Measurements from ENCODE around the gene ELOVL7. TPM values are rescaled to one million over a fixed set of nuclear protein-coding genes. Genes with fewer than 3 reads are reported as not detected.

Gene ELOVL7
- total and polyA plus RNA-seq, 4 donors: 2.9 to 5.9 (median 4.3) TPM

DNA sequence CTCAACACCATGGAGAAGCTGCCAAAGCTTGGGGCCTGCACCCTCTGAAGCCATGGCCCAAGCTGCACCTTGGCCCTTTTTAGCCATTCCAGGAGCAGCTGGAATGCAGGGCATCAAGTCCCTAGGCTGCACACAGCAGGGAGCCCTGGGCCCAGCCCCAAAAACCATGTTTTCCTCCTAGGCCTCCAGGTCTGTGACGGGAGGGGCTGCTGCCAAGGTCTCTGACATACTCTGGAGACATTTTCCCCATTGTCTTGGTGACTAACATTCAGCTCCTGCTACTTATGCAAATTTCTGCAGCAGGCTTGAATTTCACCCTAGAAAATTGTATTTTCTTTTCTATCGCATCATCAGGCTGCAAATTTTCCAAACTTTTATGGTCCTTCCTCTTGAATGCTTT, 64.6 kb downstream of the ELOVL7 start:
- H3K27me3 ChIP-seq (ENCODE audit: control insufficient read depth in 3 of 3, insufficient read depth in 3 of 3, low read length in 2 of 3): no peaks in the 10 kb centered on the region
- no peaks in the 10 kb centered on the region for H3K4me1 ChIP-seq (ENCODE audit: control insufficient read depth in 5 of 5, insufficient read depth in 5 of 5, low read length in 5 of 5)
- TF ChIP-seq, protein P1, sequence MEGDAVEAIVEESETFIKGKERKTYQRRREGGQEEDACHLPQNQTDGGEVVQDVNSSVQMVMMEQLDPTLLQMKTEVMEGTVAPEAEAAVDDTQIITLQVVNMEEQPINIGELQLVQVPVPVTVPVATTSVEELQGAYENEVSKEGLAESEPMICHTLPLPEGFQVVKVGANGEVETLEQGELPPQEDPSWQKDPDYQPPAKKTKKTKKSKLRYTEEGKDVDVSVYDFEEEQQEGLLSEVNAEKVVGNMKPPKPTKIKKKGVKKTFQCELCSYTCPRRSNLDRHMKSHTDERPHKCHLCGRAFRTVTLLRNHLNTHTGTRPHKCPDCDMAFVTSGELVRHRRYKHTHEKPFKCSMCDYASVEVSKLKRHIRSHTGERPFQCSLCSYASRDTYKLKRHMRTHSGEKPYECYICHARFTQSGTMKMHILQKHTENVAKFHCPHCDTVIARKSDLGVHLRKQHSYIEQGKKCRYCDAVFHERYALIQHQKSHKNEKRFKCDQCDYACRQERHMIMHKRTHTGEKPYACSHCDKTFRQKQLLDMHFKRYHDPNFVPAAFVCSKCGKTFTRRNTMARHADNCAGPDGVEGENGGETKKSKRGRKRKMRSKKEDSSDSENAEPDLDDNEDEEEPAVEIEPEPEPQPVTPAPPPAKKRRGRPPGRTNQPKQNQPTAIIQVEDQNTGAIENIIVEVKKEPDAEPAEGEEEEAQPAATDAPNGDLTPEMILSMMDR (IDR thresholded peaks at IDR 0.05; ENCODE audit: control extremely low read depth, extremely low read depth): no peak
- WGBS, 2 donors: 91 to 97% methylated on average over 2 of the region's 2 CpGs
- no peak overlapping the region for H3K9ac ChIP-seq (ENCODE audit: insufficient read depth in 1 of 2, low read length in 2 of 2)
- no peaks in the 10 kb centered on the region for H3K36me3 ChIP-seq (ENCODE audit: control insufficient read depth in 4 of 4, insufficient read depth in 4 of 4, low read length in 4 of 4)
- no peaks in the 10 kb centered on the region for H3K9me3 ChIP-seq (ENCODE audit: control insufficient read depth in 4 of 4, insufficient read depth in 3 of 4, low read length in 3 of 4)
- ATAC-seq (ENCODE audit: insufficient read depth, low FRiP score): no peak
- H3K27ac ChIP-seq (ENCODE audit: low read depth in 1 of 2, low read length in 1 of 2): no peak overlapping the region
- no peak overlapping the region for H3K4me3 ChIP-seq
- no peak for DNase-seq

DNA sequence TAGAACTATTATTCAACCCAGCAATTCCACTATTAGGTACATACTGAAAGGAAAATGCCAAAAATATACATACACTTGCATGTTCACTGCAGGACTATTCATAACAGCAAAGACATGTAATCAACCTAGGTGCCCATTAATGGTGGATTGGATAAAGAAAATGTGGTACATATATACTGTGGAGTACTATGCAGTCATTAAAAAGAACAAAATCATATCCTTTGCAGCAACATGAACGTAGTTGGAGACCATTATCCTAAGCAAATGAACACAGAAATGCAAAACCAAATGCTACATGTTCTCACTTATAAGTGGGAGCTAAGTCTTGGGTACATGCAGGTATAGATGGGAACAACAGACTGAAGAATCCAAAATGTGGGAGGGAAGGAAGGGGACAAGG, 67.7 kb downstream of the ELOVL7 start:
- no peak for DNase-seq
- WGBS, 2 donors: 87 to 90% methylated on average over 1 of the region's 1 CpG
- H3K27me3 ChIP-seq (ENCODE audit: control insufficient read depth in 3 of 3, insufficient read depth in 3 of 3, low read length in 2 of 3): no peaks in the 10 kb centered on the region

DNA sequence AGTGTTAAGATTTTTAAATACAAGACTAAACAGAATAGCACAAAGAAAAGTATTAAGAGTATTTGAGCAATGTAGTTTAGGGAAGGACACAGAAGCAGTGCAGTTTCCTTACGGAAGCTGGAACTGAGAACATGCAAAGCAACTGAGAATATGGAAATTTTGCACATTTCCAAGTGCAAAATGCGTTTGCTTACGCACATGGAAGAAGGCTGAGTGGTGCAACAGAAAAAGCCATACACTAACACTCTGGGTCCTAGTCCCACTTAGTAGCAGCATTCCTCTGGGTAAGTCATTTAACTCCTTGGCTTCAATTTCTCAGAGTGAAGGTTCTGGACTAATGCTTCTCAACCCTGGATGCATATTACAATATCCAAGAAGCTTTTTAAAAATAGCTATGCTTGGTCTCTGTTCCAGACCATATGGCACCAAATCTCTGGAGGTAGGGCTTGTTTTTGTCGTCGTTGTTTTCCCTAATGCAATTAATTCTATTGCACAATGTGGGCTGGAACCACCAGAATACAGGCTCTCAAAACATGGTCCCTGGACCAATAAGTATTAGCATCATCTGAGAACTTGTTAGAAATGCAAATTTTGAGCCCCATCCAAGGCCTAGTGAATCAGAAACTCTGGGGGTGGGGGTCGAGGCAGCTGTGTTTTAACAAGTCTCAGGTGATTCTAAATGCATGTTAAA, 78.9 kb downstream of the ELOVL7 start:
- TF ChIP-seq, protein P1 (IDR thresholded peaks at IDR 0.05; ENCODE audit: control extremely low read depth, extremely low read depth): no peak
- Histone ChIP-seq H3K36me3 (ENCODE audit: control insufficient read depth in 4 of 4, insufficient read depth in 4 of 4, low read length in 4 of 4) (no peaks in the 10 kb centered on the region), H3K27me3 (ENCODE audit: control insufficient read depth in 3 of 3, insufficient read depth in 3 of 3, low read length in 2 of 3) (no peaks in the 10 kb centered on the region), H3K9me3 (ENCODE audit: control insufficient read depth in 4 of 4, insufficient read depth in 3 of 4, low read length in 3 of 4) (no peaks in the 10 kb centered on the region), H3K27ac (ENCODE audit: low read depth in 1 of 2, low read length in 1 of 2) (no peak overlapping the region), H3K4me3 (no peak overlapping the region), H3K4me1 (ENCODE audit: control insufficient read depth in 5 of 5, insufficient read depth in 5 of 5, low read length in 5 of 5) (no peaks in the 10 kb centered on the region), H3K9ac (ENCODE audit: insufficient read depth in 1 of 2, low read length in 2 of 2) (no peak overlapping the region)
- WGBS, 2 donors: 86% methylated on average over 6 of the region's 6 CpGs
- DNase-seq (no peak), ATAC-seq (ENCODE audit: insufficient read depth, low FRiP score) (no peak)

More for the DNA sequence above, 67.7 kb downstream of the ELOVL7 start:
- H3K4me1 ChIP-seq (ENCODE audit: control insufficient read depth in 5 of 5, insufficient read depth in 5 of 5, low read length in 5 of 5): no peaks in the 10 kb centered on the region
- ATAC-seq (ENCODE audit: insufficient read depth, low FRiP score): no peak
- no peak overlapping the region for H3K4me3 ChIP-seq
- H3K36me3 ChIP-seq (ENCODE audit: control insufficient read depth in 4 of 4, insufficient read depth in 4 of 4, low read length in 4 of 4): no peaks in the 10 kb centered on the region
- no peaks in the 10 kb centered on the region for H3K9me3 ChIP-seq (ENCODE audit: control insufficient read depth in 4 of 4, insufficient read depth in 3 of 4, low read length in 3 of 4)
- TF ChIP-seq, protein P1 (IDR thresholded peaks at IDR 0.05; ENCODE audit: control extremely low read depth, extremely low read depth): no peak
- no peak overlapping the region for H3K9ac ChIP-seq (ENCODE audit: insufficient read depth in 1 of 2, low read length in 2 of 2)
- H3K27ac ChIP-seq (ENCODE audit: low read depth in 1 of 2, low read length in 1 of 2): no peak overlapping the region

DNA sequence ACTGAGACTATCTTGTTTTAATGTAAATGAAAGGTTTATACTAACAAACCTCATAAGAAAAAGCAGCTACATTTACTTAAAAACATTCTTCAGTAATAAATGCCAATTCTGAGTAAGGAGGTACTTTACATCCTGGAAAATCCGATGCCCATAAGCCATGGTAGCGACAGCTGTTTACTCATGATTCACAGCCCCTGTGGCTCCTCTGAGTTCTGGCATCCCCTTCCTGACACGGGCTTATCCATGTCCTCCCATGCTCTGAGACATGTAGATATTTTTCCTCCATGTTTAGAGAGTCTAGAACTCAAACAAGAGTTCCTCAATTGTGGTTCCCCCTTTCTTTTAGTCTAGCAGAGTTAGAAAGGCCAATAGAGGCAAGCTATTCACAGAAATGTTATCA, 81.0 kb downstream of the ELOVL7 start:
- WGBS, 2 donors: 81 to 84% methylated on average over 3 of the region's 3 CpGs
- H3K9me3 ChIP-seq (ENCODE audit: control insufficient read depth in 4 of 4, insufficient read depth in 3 of 4, low read length in 3 of 4): no peaks in the 10 kb centered on the region
- H3K4me1 ChIP-seq (ENCODE audit: control insufficient read depth in 5 of 5, insufficient read depth in 5 of 5, low read length in 5 of 5): no peaks in the 10 kb centered on the region
- no peak overlapping the region for H3K4me3 ChIP-seq
- no peaks in the 10 kb centered on the region for H3K36me3 ChIP-seq (ENCODE audit: control insufficient read depth in 4 of 4, insufficient read depth in 4 of 4, low read length in 4 of 4)
- H3K9ac ChIP-seq (ENCODE audit: insufficient read depth in 1 of 2, low read length in 2 of 2): no peak overlapping the region
- ATAC-seq (ENCODE audit: insufficient read depth, low FRiP score): no peak
- H3K27ac ChIP-seq (ENCODE audit: low read depth in 1 of 2, low read length in 1 of 2): no peak overlapping the region
- TF ChIP-seq, protein P1 (IDR thresholded peaks at IDR 0.05; ENCODE audit: control extremely low read depth, extremely low read depth): no peak
- H3K27me3 ChIP-seq (ENCODE audit: control insufficient read depth in 3 of 3, insufficient read depth in 3 of 3, low read length in 2 of 3): no peaks in the 10 kb centered on the region
- no peak for DNase-seq

All from lung (tissue), 12 donors.